Stimulated activated memory B cell treated with anti-CD40 and anti-IgM and Interleukin-4, amounts not matched to agents 10 μg/mL and 1 μg/mL and 100 μg/mL, for 72 hours (primary cell): ENCODE data around the gene POLR2B.
"Not testable (repeated sequence)": the region's sequence is repeated elsewhere in the genome, so short reads cannot be mapped to it uniquely, and the experiment has no call there.

Source experiments
- ATAC-seq: fragments of 150-1000 bp; cut with Tn5 transposase; 2 replicates; pipeline ENCODE4 v1.10.0; 2021
- H3K27ac Mint-ChIP-seq: one replicate; pipeline ENCODE4 v1.8.0; 2022; ENCODE audit warnings: mild to moderate bottlenecking, mixed read lengths
- H3K27me3 Mint-ChIP-seq: one replicate; pipeline ENCODE4 v1.8.0; 2022; ENCODE audit warnings: mixed read lengths
- H3K36me3 Mint-ChIP-seq: one replicate; pipeline ENCODE4 v1.8.0; 2022; ENCODE audit warnings: mixed read lengths
- H3K4me1 Mint-ChIP-seq: one replicate; pipeline ENCODE4 v1.8.0; 2022; ENCODE audit warnings: mixed read lengths
- H3K4me3 Mint-ChIP-seq: one replicate; pipeline ENCODE4 v1.8.0; 2022; ENCODE audit warnings: mild to moderate bottlenecking, moderate library complexity, mixed read lengths
- H3K9me3 Mint-ChIP-seq: one replicate; pipeline ENCODE4 v1.8.0; 2022; ENCODE audit warnings: mixed read lengths

Gene POLR2B

GRCh38 chr4:56978750-56979303, at the start of gene POLR2B:
Gene POLR2B (plus strand): TSS chr4:56978896. CDS start chr4:56978986, 90 bp downstream.
- peak; percentile 80 for ATAC-seq
- Mint-ChIP-seq H3K4me1 (peaks cover 66% of the 10 kb centered on the region), H3K27ac (peak within 1 kb of the TSS; percentile 100), H3K27me3 (no peaks in the 10 kb centered on the region), H3K4me3 (peak within 1 kb of the TSS; percentile 100), H3K36me3 (peaks cover 28% of the 10 kb centered on the region), H3K9me3 (no peaks in the 10 kb centered on the region)

DNA sequence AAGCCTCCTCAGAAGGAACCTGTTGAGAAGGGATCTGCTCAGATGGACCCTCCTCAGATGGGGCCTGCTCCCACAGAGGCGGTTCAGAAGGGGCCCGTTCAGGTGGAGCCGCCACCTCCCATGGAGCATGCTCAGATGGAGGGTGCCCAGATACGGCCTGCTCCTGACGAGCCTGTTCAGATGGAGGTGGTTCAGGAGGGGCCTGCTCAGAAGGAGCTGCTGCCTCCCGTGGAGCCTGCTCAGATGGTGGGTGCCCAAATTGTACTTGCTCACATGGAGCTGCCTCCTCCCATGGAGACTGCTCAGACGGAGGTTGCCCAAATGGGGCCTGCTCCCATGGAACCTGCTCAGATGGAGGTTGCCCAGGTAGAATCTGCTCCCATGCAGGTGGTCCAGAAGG, 48.1 kb upstream of the POLR2B start:
- no peak overlapping the region for H3K4me3 Mint-ChIP-seq
- no peak overlapping the region for H3K27ac Mint-ChIP-seq
- peaks cover 7% of the 10 kb centered on the region for H3K4me1 Mint-ChIP-seq
- peaks cover 37% of the 10 kb centered on the region for H3K36me3 Mint-ChIP-seq
- ATAC-seq = no peak
- no peaks in the 10 kb centered on the region for H3K9me3 Mint-ChIP-seq
- no peaks in the 10 kb centered on the region for H3K27me3 Mint-ChIP-seq

DNA sequence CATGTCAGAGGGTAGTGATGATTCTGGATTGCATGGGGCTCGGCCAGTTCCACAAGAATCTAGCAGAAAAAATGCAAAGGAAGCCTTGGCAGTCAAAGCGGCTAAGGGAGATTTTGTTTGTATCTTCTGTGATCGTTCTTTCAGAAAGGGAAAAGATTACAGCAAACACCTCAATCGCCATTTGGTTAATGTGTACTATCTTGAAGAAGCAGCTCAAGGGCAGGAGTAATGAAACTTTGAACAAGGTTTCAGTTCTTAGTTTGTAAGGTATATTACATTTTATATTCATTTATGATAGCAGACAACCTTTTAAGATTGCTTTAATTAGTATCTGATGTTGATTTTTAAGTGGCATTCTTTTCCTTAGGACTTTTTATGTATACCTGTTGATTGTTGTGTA, 46.8 kb upstream of the POLR2B start:
- ATAC-seq = no peak
- Mint-ChIP-seq H3K27ac (no peak overlapping the region), H3K4me1 (peaks cover 7% of the 10 kb centered on the region), H3K36me3 (peaks cover 34% of the 10 kb centered on the region), H3K27me3 (no peaks in the 10 kb centered on the region), H3K4me3 (no peak overlapping the region), H3K9me3 (no peaks in the 10 kb centered on the region)

DNA sequence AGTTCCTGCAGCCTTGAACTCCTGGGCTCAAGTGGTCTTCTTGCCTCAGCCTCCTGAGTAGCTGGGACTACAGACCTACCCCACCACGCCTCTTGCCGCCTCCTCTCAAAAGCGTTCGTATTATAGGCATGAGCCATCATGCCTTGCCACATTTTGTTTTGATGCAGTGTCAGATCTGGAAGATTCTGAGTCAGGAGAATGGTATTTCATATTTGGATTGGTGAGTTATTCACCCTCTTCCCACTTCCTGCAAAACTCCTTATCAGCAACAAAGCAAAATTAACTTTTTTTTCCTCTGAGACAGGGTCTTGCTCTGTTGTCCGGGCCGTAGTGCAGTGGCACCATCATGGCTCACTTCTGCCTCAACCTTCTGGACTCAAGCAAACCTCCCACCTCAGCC, 41.4 kb upstream of the POLR2B start:
- no peak overlapping the region for H3K27ac Mint-ChIP-seq
- H3K27me3 Mint-ChIP-seq = no peaks in the 10 kb centered on the region
- H3K9me3 Mint-ChIP-seq = no peaks in the 10 kb centered on the region
- no peak for ATAC-seq
- peaks cover 33% of the 10 kb centered on the region for H3K36me3 Mint-ChIP-seq
- no peak overlapping the region for H3K4me3 Mint-ChIP-seq
- peaks cover 7% of the 10 kb centered on the region for H3K4me1 Mint-ChIP-seq

GRCh38 chr4:56939826-56940225, 38.9 kb upstream of the POLR2B start:
- H3K4me1 Mint-ChIP-seq, H3K27ac Mint-ChIP-seq, H3K9me3 Mint-ChIP-seq, H3K4me3 Mint-ChIP-seq, H3K27me3 Mint-ChIP-seq, ATAC-seq: not testable (repeated sequence)
- H3K36me3 Mint-ChIP-seq = peaks cover 26% of the 10 kb centered on the region

DNA sequence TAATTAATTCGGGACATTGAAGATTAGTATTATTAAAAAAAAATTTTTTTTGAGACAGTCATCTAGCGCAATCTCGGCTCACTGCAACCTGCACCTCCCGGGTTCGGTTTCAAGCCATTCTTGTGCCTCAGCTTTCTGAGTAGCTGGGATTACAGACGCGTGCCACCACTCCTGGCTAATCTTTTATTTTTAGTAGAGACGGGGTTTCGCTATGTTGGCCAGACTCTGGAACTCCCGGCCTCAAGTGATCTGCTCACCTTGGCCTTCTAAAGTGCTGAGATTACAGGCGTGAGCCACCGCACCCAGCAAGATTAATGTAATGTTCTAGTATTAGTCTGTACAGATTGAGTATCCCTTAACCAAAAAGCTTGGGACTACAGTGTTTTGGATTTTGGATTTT, 38.3 kb upstream of the POLR2B start:
- peaks cover 26% of the 10 kb centered on the region for H3K36me3 Mint-ChIP-seq
- ATAC-seq = no peak
- no peaks in the 10 kb centered on the region for H3K4me1 Mint-ChIP-seq
- H3K4me3 Mint-ChIP-seq = no peak overlapping the region
- no peaks in the 10 kb centered on the region for H3K27me3 Mint-ChIP-seq
- H3K27ac Mint-ChIP-seq = no peak overlapping the region
- no peaks in the 10 kb centered on the region for H3K9me3 Mint-ChIP-seq

DNA sequence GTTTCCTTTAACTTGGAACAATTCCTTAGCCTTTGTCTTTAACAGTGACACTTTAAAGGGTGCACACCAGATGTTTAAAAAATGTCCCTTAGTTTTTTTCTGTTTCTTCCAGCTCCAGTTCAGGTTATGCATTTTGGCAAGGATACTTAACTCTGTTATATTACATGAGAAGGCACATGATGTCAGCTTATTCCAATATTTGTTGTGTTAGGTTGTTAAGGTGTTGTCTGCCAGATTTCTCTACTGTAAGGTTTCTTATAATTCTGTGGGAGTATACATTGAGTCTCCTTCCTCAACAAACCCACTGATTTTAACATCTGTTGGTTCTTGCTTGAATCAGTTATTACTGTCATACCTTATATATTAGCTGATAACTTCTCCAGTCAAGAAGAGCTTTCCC, 37.7 kb upstream of the POLR2B start:
- Mint-ChIP-seq H3K36me3 (peaks cover 26% of the 10 kb centered on the region), H3K9me3 (no peaks in the 10 kb centered on the region), H3K27me3 (no peaks in the 10 kb centered on the region), H3K4me1 (no peaks in the 10 kb centered on the region), H3K4me3 (no peak overlapping the region), H3K27ac (no peak overlapping the region)
- no peak for ATAC-seq

DNA sequence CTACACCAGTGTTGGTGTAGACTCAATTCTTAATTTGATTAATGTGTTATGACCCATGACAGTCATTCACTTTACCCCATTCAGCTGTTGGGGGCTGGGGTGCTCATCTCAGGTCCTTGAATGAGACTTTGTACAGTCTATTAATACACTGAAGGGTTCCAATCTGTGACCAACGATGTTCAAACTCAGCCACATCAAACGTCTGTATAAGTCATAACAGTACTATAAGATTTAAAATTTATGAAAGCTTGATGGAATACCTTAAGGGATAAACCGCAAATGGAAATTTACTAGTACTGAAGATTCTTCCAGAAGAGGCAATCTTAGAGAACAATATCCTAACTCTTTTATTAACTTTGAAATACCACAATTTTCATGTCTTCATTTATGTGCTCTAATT, 37.3 kb upstream of the POLR2B start:
- peaks cover 26% of the 10 kb centered on the region for H3K36me3 Mint-ChIP-seq
- no peaks in the 10 kb centered on the region for H3K9me3 Mint-ChIP-seq
- H3K4me3 Mint-ChIP-seq = no peak overlapping the region
- H3K27me3 Mint-ChIP-seq = no peaks in the 10 kb centered on the region
- H3K27ac Mint-ChIP-seq = no peak overlapping the region
- ATAC-seq = no peak
- no peaks in the 10 kb centered on the region for H3K4me1 Mint-ChIP-seq

- Mint-ChIP-seq H3K27me3 (no peaks in the 10 kb centered on the region), H3K9me3 (no peaks in the 10 kb centered on the region), H3K4me3 (no peak overlapping the region), H3K27ac (no peak overlapping the region), H3K4me1 (no peaks in the 10 kb centered on the region), H3K36me3 (peaks cover 5% of the 10 kb centered on the region)
- no peak for ATAC-seq
Observed at GRCh38 chr4:56953680-56954520, 24.8 kb upstream of the POLR2B start.

DNA sequence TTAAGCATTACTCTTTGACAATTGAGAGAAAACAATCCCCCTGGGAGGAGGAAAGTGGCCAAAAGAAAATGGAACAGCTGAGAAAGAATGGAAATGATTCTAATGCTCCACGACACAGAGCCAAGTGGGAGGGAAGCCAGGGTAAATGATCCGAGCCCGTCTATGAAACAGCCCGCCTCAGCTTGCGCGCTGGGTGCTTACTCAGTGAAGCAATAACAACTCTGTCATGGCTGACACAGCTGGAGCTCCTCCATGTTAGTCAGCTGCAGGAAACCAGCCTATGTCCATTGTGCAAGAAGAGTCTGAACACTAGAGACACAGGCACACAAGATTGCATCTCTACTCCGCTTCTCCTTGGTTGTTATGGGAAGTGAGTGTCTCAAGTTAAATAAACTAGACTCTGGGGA, 20.6 kb upstream of the POLR2B start:
- no peak overlapping the region for H3K4me3 Mint-ChIP-seq
- no peak overlapping the region for H3K27ac Mint-ChIP-seq
- peaks cover 13% of the 10 kb centered on the region for H3K36me3 Mint-ChIP-seq
- H3K27me3 Mint-ChIP-seq = no peaks in the 10 kb centered on the region
- H3K9me3 Mint-ChIP-seq = no peaks in the 10 kb centered on the region
- no peak for ATAC-seq
- H3K4me1 Mint-ChIP-seq = no peaks in the 10 kb centered on the region

DNA sequence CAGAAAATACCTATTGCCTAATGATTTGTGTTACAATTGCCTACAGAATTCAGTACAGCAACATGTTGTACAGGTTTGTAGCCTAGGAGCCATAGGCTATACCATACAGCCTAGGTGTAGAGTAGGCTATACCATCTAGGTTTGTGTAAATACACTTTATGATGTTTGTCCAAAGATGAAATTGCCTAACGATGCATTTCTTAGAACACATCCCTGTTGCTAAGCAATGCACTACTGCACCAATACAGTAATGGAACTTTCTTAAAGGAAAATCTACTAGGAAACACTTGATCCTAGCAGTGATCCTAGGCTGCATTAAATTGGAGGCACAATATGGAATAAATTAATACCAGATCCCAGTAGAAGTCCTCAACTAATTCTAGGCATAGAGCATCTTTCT, 19.6 kb upstream of the POLR2B start:
- H3K4me3 Mint-ChIP-seq = no peak overlapping the region
- no peaks in the 10 kb centered on the region for H3K9me3 Mint-ChIP-seq
- no peak for ATAC-seq
- H3K27ac Mint-ChIP-seq = no peak overlapping the region
- no peaks in the 10 kb centered on the region for H3K4me1 Mint-ChIP-seq
- peaks cover 13% of the 10 kb centered on the region for H3K36me3 Mint-ChIP-seq
- H3K27me3 Mint-ChIP-seq = no peaks in the 10 kb centered on the region

DNA sequence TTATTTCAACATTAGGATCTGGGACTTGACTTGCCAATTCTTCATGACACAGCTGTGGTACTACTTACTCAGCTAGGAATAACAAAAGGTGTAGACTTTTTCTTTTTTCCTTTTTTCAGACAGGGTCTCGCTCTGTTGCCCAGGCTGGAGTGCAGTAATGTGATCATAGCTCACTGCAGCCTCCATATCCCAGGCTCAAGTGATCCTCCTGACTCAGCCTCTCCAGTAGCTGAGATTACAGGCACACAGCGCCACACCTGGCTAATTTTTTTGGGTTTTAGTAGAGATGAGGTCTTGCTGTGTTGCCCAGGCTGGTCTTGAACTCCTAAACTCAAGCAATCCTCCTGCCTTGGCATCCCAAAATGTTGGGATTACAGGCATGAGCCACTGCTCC, 17.6 kb upstream of the POLR2B start:
- Mint-ChIP-seq H3K9me3 (no peaks in the 10 kb centered on the region), H3K4me3 (no peak overlapping the region), H3K4me1 (no peaks in the 10 kb centered on the region), H3K27me3 (no peaks in the 10 kb centered on the region), H3K27ac (no peak overlapping the region), H3K36me3 (peaks cover 28% of the 10 kb centered on the region)
- no peak for ATAC-seq

DNA sequence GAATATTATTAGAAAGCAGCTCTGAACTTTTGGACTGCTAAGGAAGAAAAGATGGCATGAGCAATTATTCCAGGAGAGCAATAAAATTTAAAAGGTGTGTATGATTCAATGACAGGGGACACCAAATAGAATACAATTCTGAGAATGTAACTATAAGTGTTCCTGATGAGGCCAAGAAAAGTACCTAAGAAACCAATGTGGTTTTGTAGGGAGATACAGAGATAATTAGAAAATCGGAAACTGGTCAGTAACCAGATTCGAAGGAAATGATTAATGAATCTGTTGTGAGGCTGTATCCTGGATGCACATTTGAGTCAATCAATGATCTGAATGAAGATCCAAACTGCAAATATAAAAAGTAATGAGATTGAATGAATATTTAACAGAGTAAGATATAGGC, 7.3 kb upstream of the POLR2B start:
- Mint-ChIP-seq H3K9me3 (no peaks in the 10 kb centered on the region), H3K4me3 (no peak overlapping the region), H3K27me3 (no peaks in the 10 kb centered on the region), H3K27ac (no peak overlapping the region), H3K4me1 (peaks cover 31% of the 10 kb centered on the region), H3K36me3 (peaks cover 62% of the 10 kb centered on the region)
- ATAC-seq = no peak

DNA sequence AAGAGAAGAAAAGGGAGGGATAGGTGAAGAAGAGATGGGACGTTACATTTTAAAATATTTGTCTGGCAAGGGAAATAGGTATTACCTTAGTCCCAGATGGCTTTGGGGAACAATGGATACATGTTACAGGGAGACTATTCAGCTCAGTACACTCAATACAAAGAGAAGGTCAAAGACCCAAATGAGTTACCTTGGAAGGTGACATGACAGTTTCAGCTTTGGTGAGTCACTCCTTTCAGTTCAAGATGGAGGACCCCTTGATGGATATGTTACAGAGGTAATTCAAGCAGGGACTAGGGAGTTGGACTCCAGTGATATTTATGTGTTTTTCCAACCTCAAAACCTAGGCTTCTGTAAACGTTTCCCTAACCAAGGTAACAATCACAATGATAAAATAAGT, 6.3 kb upstream of the POLR2B start:
- H3K4me3 Mint-ChIP-seq = no peak overlapping the region
- no peak for ATAC-seq
- H3K4me1 Mint-ChIP-seq = peaks cover 35% of the 10 kb centered on the region
- H3K27ac Mint-ChIP-seq = no peak overlapping the region
- no peaks in the 10 kb centered on the region for H3K9me3 Mint-ChIP-seq
- H3K27me3 Mint-ChIP-seq = no peaks in the 10 kb centered on the region
- H3K36me3 Mint-ChIP-seq = peaks cover 56% of the 10 kb centered on the region

- Mint-ChIP-seq H3K4me3 (no peak overlapping the region), H3K27ac (no peak overlapping the region), H3K27me3 (no peaks in the 10 kb centered on the region), H3K9me3 (no peaks in the 10 kb centered on the region), H3K36me3 (peaks cover 53% of the 10 kb centered on the region), H3K4me1 (peaks cover 38% of the 10 kb centered on the region)
- no peak for ATAC-seq
Observed at GRCh38 chr4:56972809-56973208, 5.9 kb upstream of the POLR2B start.

GRCh38 chr4:56973336-56973735, 5.4 kb upstream of the POLR2B start:
- no peaks in the 10 kb centered on the region for H3K9me3 Mint-ChIP-seq
- H3K27me3 Mint-ChIP-seq = no peaks in the 10 kb centered on the region
- no peak overlapping the region for H3K27ac Mint-ChIP-seq
- H3K4me3 Mint-ChIP-seq = no peak overlapping the region
- H3K36me3 Mint-ChIP-seq = peaks cover 53% of the 10 kb centered on the region
- peaks cover 41% of the 10 kb centered on the region for H3K4me1 Mint-ChIP-seq
- ATAC-seq = no peak
